Mesothelial cell of epicardium (in vitro differentiated cells): Measurements from ENCODE around the gene ATP12A. TPM values are rescaled to one million over a fixed set of nuclear protein-coding genes. Genes with fewer than 3 reads are reported as not detected.

Experiments
- DNase-seq, 2 experiments: peaks; one replicate each; pipeline ENCODE4 v3.0.0; 2021; ENCODE audit warnings: low spot score in 2 of 2; ENCODE audit not compliant: unreplicated experiment in 2 of 2
- H3K27ac Mint-ChIP-seq: 2 replicates; pipeline ENCODE4 v1.8.0; 2021; ENCODE audit warnings: mixed read lengths
- H3K27me3 Mint-ChIP-seq: 2 replicates; pipeline ENCODE4 v1.8.0; 2021; ENCODE audit warnings: low read depth, mixed read lengths
- H3K36me3 Mint-ChIP-seq: 2 replicates; pipeline ENCODE4 v1.8.0; 2021; ENCODE audit warnings: mixed read lengths
- H3K4me1 Mint-ChIP-seq: 2 replicates; pipeline ENCODE4 v1.8.0; 2021; ENCODE audit warnings: mixed read lengths
- H3K4me3 Mint-ChIP-seq: 2 replicates; pipeline ENCODE4 v1.8.0; 2021; ENCODE audit warnings: mild to moderate bottlenecking, moderate library complexity, mixed read lengths
- H3K9me3 Mint-ChIP-seq: 2 replicates; pipeline ENCODE4 v1.8.0; 2021; ENCODE audit warnings: mixed read lengths
- CTCF ChIP-seq: fragments of 200-600 bp; sonication (generic); IDR thresholded peaks from one replicate; pipeline ENCODE4 v1.5.0; 2021; ENCODE audit warnings: antibody characterized with exemption; ENCODE audit not compliant: unreplicated experiment
- total RNA-seq: library from RNA; stranded (reverse); gene quantifications from 3 replicates; pipeline ENCODE4 v1.2.1, GENCODE V29; 2021

The ATP12A gene
- total RNA-seq, 1 donor from 2014 or later, result 0.80 TPM

- no peak for TF ChIP-seq CTCF
- Mint-ChIP-seq H3K4me1 (peaks cover 20% of the 10 kb centered on the region), H3K9me3 (no peaks in the 10 kb centered on the region), H3K27me3 (peaks cover 76% of the 10 kb centered on the region), H3K27ac (no peak overlapping the region), H3K36me3 (no peaks in the 10 kb centered on the region), H3K4me3 (peak overlapping the region; percentile 73)
- DNase-seq, result no peak
Observed at GRCh38 chr13:24745861-24746617, 65.8 kb downstream of the ATP12A start.

GRCh38 chr13:24746618-24747247 lies 66.5 kb downstream of the ATP12A start:
- Mint-ChIP-seq H3K4me3 (peak overlapping the region; percentile 73), H3K9me3 (no peaks in the 10 kb centered on the region), H3K27ac (no peak overlapping the region), H3K36me3 (no peaks in the 10 kb centered on the region), H3K4me1 (peaks cover 19% of the 10 kb centered on the region), H3K27me3 (peaks cover 83% of the 10 kb centered on the region)
- TF ChIP-seq CTCF, result no peak
- no peak for DNase-seq

GRCh38 chr13:24747248-24748060 lies 67.2 kb downstream of the ATP12A start:
- Mint-ChIP-seq H3K36me3 (no peaks in the 10 kb centered on the region), H3K9me3 (no peaks in the 10 kb centered on the region), H3K4me1 (peaks cover 12% of the 10 kb centered on the region), H3K4me3 (peak overlapping the region; percentile 73), H3K27me3 (peaks cover 87% of the 10 kb centered on the region), H3K27ac (no peak overlapping the region)
- no peak for DNase-seq
- TF ChIP-seq CTCF, result no peak

- H3K9me3 Mint-ChIP-seq, result no peaks in the 10 kb centered on the region
- no peaks in the 10 kb centered on the region for H3K36me3 Mint-ChIP-seq
- H3K4me3 Mint-ChIP-seq, result peak overlapping the region; percentile 73
- peaks cover 86% of the 10 kb centered on the region for H3K27me3 Mint-ChIP-seq
- TF ChIP-seq CTCF, result no peak
- no peak overlapping the region for H3K27ac Mint-ChIP-seq
- no peak for DNase-seq
- H3K4me1 Mint-ChIP-seq, result peaks cover 9% of the 10 kb centered on the region
Observed at GRCh38 chr13:24748061-24748400, 67.8 kb downstream of the ATP12A start.

GRCh38 chr13:24759197-24759596 lies 79.0 kb downstream of the ATP12A start:
- no peak for DNase-seq
- Mint-ChIP-seq H3K36me3 (no peaks in the 10 kb centered on the region), H3K4me1 (no peaks in the 10 kb centered on the region), H3K27me3 (peaks cover 10% of the 10 kb centered on the region), H3K9me3 (no peaks in the 10 kb centered on the region), H3K4me3 (no peak overlapping the region), H3K27ac (no peak overlapping the region)
- TF ChIP-seq CTCF, result no peak

Other genes starting within 250 kb of the ATP12A start
- gene PARP4, start 167.6 kb upstream of the ATP12A start, total RNA-seq, result 42.8 to 44.2 TPM (median 43.1 TPM) in 3 replicates
- not detected in 3 replicates for gene RNF17, start 83.8 kb downstream of the ATP12A start, total RNA-seq